GM18505 (cell line): Measurements from ENCODE around the gene PRM2.

Experiments used
- ATAC-seq: cut with Tn5 transposase; IDR thresholded peaks from one replicate; pipeline ENCODE4 v1.9.1; 2021; ENCODE audit not compliant: unreplicated experiment
- POLR2A ChIP-seq: IDR thresholded peaks from 4 replicates; pipeline ENCODE4 v1.6.1; 2011; ENCODE audit warnings: borderline replicate concordance; ENCODE audit not compliant: insufficient read depth, insufficient read length; ENCODE audit errors: extremely low read depth

The PRM2 gene

GRCh38 chr16:11255737-11256660 is 20.3 kb downstream of the PRM2 start, which contains the start of gene SOCS1:
TSS of gene SOCS1 (minus strand) at chr16:11256204. CDS start at chr16:11255478, 726 bp downstream.
- TF ChIP-seq POLR2A = peak; percentile 99
- ATAC-seq = peak; percentile 55

- ATAC-seq = peak; percentile 4
- TF ChIP-seq POLR2A = peak; percentile 34
These were observed 21.2 kb downstream of the PRM2 start for GRCh38 chr16:11254913-11255736.

- TF ChIP-seq POLR2A = peak; percentile 2
- ATAC-seq = no peak
These were observed 22.0 kb downstream of the PRM2 start for GRCh38 chr16:11253995-11254912.

DNA sequence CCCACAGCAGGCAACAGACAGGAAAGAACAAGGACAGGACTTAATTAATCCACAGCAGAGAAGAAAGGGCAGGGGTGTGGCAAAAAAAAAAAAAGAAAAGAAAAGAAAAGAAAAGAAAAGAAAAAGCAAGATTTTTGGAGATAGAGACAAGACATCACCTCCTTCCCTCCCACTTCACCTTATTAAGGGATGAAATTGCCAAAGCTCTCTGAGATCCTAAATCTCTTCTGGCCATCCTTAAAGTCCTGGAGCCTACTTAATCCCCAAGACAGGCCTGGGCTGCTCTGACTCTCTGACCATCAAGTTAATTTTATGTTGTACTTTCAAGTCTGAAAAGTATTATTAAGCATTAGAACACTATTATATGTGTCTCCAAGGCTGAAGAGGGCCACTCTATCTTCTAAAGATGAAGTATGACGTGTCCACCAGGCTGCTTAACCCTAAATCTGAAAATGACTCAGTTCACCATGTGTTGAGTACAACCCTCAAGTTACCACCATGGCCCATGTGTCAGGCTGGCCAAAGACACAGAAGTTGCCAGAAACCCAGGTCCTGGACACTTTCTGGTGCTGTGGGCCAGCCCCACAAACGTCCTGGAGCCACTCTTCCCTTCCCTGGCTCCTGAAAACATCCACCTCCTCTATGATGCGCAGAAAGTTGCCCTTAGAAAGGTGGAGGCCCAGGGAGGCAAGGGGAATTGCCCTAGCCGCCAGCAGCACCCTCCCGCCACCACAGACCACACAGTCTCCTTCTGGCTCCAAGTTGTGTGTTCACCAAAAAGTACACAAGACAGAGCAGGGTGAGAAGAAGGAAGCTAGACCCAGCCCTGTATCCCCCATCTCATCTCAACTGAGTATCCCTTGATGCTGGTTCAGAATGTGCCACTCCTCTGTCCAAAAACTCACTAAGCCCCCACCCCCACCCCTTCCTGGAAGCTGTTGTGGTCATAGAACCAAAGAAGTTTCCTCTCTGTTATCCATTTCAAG is 23.0 kb downstream of the PRM2 start:
- TF ChIP-seq POLR2A = peak; percentile 55
- no peak for ATAC-seq

- ATAC-seq = no peak
- TF ChIP-seq POLR2A = peak; percentile 2
These were observed 23.8 kb downstream of the PRM2 start for GRCh38 chr16:11252482-11252931.

- TF ChIP-seq POLR2A = peak; percentile 63
- no peak for ATAC-seq
These were observed 24.5 kb downstream of the PRM2 start for GRCh38 chr16:11251525-11252481.

DNA sequence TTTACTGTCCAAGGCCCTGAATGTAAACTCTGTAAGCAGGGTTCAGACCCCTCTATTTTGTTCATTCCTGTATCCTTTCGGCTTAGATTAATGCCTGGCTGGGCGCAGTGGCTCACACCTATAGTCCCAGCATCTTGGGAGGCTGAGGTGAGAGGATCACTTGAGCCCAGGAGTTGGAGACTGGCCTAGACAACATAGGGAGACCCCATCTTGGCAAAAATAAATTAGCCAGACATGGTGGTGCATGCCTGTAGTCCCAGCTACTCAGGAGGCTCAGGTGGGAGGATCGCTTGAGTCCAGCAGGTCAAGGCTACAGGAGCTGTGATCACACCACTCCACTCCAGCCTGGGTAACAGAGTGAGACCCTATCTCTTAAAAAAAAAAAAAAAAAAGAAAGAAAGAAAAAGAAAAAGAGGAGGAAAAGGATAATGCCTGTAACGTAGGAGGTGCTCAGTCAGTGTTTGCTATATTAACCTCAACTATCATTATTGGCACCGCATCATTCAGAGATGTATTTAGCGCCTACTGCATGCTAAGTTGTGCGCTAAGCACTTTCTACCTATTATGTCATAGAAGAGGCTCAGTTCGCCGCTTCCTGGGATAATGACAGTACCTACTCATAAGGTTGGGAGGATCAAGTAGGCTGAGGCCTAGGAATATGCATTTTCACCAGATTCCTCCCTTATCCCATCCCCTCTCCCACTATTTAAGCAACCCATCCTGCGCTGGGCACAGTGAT is 25.3 kb downstream of the PRM2 start:
- ATAC-seq = no peak
- no peak for TF ChIP-seq POLR2A

DNA sequence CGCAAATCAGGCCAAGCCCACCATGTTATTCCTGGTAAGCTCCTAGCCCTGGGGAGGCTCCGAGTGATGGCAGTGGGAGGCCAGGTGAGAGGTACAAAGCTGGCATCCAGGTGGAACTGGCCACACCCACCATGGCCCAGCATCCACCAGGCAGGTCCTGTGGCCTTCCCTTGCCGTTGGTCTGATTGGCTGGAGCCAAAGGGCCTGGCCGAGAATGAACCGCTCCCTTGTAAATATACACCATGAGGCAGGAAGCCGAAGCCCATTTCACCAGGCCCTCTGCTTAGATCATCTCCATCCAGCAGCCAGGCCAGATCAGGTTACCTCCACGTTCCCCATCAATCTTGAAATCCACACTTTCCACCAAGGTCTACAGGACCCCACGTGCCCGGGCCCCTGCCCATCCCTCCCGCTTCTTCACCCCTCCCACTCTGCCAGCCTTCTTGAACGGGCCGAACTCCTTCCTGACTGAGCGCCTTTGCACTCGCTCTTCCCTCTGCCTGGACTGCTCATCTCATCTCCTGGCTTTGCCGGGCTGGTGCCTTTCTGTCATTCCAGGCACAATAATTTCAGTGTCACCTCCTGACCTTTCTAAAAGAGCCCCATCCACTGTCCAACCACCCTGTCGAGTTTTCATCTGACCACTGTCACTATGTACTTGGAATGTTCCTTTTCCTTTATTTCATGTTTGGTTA is 26.0 kb downstream of the PRM2 start:
- TF ChIP-seq POLR2A = peak; percentile 42

GRCh38 chr16:11249233-11250061 is 26.8 kb downstream of the PRM2 start:
- TF ChIP-seq POLR2A = no peak
- no peak for ATAC-seq

More for the DNA sequence above, 26.0 kb downstream of the PRM2 start:
- no peak for ATAC-seq
